Measurements from ENCODE around the gene PURB.

DNA sequence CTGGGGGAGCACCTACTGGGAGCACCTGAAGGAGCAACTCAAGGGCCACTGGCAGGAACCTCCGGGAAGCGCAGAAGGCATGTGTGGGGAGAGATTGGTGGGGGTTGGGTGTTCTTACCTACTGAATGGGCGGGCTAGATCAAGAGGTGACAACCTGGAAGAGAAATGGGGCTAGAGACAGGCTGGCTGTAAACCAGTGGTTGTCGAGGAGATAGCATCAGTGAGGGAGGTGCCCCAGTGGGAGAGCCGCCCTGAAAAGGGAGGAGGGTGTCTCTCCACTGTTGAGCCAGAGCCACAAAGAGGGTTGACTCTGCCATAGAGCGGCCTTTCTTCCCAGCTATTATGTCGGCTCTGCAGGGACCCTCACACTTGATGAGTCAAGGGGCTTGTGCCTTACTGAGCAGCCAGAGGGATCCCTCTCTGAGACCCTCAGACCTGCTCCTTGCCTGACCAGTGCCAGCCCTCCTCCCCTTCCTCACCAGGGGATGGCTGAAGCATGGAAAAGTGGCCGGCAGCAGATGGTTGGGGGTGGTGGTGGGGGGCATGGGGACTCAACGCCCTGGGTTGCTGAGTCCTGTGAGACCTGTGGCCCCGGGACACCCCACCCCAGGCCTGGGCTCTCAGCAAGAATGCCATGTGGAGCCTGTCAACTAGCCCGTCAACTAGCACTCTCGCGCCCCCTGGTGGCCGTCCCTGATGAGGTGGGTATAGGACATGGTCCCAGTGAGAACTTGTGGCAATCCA, 36.4 kb upstream of the PURB start:
- TF ChIP-seq MAZ (IDR thresholded peaks at IDR 0.05; ENCODE audit: borderline replicate concordance, low read depth, low read length) (no peak), CTCF (conservative IDR thresholded peaks at IDR 0.05; ENCODE audit: low read depth, low read length) (peak; percentile 84), CEBPB (IDR thresholded peaks at IDR 0.05; ENCODE audit: low read depth, low read length) (no peak), MAFK (IDR thresholded peaks at IDR 0.05; ENCODE audit: low read depth, low read length) (no peak), POLR2A (IDR thresholded peaks at IDR 0.05; ENCODE audit: low read depth, low read length) (0 out of 2 replicates have a peak, but pooled peaks have one; percentile 31), RAD21 (IDR thresholded peaks at IDR 0.05; ENCODE audit: low read length) (peak; percentile 90)
